Stimulated activated CD8-positive, alpha-beta memory T cell treated with anti-CD3 and anti-CD28 coated beads, Interleukin-7, amount 100 ng/mL, for 24 hours (primary cell): Measurements from ENCODE around the gene DDIAS.
"Not testable (repeated sequence)": the region's sequence is repeated elsewhere in the genome, so short reads cannot be mapped to it uniquely, and the experiment has no call there.

Experiments used
- DNase-seq: peaks from one replicate; pipeline ENCODE4 v3.0.0-alpha.2; 2020; ENCODE audit warnings: low read depth

DDIAS gene

DNA sequence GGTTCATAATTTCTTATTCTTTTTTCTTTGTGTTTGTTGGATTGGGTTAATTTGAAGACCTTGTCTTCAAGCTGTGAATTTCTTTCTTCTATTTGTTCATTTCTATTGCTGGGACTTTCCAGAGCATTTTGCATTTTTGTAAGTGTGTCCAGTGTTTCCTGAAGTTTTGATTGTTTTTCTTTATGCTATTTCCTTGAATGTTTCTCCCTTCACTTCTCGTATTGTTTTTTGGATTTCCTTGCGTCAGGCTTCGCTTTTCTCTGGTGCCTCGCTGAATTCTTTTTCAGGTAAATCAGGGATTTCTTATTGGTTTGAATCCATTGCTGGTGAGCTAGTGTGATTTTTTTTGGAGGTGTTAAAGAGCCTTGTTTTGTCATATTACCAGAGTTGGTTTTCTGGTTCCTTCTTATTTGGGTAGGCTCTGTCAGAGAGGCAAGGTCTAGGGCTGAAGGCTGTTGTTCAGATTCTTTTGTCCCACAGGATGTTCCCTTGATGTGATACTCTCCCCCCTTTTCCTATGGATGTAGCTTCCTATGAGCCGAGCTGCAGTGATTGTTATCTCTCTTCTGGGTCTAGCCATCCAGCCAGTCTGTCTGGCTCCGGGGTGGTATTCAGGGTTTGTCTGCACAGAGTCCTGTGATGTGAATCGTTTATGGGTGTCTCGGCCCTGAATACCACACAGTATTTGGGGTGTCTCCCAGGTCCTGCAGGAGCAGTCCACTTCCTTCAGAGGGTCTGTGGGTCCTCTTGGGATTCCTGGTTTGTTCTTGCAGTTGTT lies 21.0 kb downstream of the DDIAS start:
- DNase-seq, result not testable (repeated sequence)

- DNase-seq, result no peak
Measured at GRCh38 chr11:82924522-82925224, 23.1 kb downstream of the DDIAS start.

DNA sequence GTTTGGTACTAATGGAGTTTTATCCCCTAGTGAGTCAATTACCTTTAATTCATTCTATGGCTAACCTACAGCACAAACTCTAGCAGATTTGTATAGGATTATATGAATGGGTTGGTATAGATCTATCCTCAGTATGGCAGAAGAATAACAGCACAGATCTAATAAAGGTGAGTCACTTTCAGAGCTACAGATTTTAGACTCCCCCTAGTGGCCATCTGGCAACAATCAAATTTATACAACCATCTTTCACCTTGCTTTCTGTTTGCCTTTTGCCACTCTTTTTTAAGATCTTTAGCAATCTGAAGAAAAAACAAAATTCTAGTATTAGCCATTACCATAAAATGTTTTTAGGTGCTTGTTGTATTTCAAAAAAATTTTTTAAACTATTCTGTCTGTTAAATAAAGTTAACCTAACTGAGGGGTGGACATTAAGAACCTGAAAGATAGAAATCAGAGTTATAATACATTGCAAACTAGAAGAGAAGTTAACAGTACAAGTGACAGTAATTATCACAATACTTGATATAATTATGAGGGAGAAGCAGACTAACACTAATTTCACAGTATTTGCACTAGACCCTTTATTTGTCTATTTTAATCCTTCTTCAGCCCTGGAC lies 25.8 kb downstream of the DDIAS start:
- DNase-seq, result no peak

DNA sequence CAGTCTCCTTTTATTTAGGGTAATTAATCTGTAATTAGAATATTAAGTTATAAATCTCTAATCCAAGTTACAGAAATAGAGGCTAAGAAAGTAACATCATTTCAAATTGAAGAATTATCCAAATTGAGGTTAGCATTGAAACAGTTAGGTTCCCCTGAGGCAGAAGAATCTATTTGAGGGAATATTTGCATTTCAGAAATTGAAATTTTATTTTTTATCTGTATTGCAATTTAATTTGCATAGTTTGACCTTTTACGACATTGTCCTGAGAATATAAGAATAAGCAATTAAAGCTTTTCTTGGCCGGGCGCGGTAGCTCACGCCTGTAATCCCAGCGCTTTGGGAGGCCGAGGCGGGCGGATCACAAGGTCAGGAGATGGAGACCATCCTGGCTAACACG lies 27.6 kb downstream of the DDIAS start:
- DNase-seq, result no peak

DNA sequence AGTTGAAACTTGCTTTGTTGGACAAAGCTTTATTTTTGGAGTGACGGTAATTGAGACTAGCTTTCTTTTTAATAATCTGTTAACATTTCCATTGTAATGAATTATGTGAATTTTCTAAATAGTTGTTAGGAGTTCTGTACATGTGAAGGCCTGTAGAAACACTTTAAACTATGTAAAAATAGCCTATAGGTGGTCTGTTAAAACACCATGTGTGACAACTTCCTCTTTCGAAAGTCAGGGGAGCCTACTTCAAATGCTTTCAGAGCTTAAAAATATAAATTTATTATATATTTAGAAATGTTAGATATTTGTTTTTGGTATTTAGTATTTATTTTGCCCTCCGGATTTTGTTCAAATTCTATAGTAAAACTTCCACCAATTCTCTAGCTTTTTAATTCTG lies 28.7 kb downstream of the DDIAS start:
- DNase-seq, result no peak

GRCh38 chr11:82930734-82931133 lies 29.2 kb downstream of the DDIAS start:
- no peak for DNase-seq

- no peak for DNase-seq
Measured at GRCh38 chr11:82932564-82932963, 31.0 kb downstream of the DDIAS start.

DNA sequence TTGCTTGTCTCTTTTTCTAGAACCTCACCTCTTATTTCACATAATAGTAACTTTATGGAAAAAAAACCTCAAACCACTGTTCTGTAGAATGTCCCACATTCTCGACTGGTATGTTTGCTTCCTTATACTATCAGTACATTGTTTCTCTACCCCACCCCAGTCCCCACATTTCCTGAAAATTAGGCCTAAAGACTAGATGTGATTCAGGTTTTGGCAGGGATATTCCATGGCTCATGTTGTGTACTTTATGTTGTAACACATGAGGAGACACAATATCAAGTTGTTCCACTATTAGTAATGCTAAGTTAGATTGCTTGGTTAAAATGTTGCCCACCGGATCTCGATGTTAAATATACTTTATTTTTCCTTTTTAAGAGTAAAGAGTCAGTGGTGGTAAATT lies 34.7 kb downstream of the DDIAS start:
- DNase-seq, result no peak

DNA sequence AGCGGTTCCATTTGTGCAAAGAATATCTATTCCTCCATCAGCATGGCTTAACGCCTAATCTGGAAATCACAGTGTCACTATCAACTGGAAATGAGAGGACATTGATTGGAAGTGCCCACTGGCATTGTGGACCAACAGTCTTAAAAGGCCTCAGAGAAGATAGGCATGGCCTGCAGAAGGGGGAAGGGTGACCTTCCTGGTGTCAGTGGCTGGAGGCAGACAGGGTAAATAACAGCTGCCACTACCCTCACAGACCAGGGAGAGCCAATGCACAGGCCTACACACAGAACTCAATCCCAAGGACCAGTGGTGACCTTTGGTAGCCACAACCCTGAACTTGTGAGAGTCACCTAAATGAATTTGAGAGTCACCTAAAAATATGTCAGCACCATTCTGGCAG lies 36.0 kb downstream of the DDIAS start:
- no peak for DNase-seq

- no peak for DNase-seq
Measured at GRCh38 chr11:82939456-82939855, 37.9 kb downstream of the DDIAS start.

DNA sequence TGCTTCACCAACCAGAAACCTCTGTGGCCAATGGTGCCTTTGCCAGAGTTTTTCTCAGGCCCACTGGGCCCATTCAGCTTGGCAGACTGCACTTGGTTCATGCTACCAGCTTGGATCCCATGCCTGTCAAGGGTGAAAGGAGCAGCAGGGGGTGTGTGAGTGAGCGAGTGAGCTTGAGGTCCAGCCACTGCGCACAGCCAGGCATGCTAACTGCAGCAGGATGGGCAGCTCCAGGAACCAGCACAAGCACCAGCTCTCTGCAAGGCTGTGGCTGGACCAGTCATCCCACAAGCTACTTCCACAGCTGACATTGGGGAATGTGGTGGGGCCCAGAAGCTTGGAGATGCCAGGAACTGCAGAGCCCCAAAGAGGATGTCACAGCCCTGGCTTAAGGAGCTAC lies 40.8 kb downstream of the DDIAS start:
- DNase-seq, result no peak

DNA sequence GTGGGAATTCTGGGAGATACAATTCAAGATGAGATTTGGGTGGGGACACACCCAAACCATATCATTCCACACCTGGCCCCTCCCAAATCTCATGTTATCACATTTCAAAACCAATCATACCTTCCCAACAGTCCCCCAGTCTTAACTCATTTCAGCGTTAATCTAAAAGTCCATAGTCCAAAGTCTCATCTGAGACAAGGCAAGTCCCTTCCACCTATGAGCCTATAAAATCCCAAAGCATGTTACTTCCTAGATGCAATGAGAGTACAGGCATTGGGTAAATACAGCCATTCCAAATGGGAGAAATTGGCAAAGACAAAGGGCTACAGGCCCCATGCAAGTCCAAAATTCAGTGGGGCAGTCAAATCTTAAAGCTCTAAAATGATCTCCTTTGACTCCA lies 41.9 kb downstream of the DDIAS start:
- not testable (repeated sequence) for DNase-seq

GRCh38 chr11:82944198-82944597 lies 42.7 kb downstream of the DDIAS start:
- DNase-seq, result no peak

GRCh38 chr11:82945041-82945440 lies 43.5 kb downstream of the DDIAS start:
- not testable (repeated sequence) for DNase-seq

DNA sequence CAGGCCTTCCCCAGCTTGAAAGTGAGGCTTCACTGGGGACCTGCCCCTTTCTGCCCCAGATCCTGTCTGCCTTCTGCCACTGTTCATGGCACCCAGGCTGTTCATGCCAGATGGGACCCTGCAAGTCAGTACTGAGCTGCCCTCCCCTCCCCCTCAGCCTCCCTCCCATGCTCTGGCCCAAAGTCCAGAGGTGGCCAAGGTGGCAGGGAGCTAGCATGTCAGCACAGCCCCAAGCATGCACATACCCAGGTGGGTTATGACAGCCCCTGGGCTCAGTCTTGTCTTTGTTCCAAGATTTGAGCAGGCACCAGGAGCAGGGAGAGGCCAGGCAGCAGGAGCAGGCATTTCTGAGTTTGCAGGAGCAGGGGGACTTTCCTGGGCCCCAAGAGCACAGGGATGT lies 44.1 kb downstream of the DDIAS start:
- no peak for DNase-seq

DNA sequence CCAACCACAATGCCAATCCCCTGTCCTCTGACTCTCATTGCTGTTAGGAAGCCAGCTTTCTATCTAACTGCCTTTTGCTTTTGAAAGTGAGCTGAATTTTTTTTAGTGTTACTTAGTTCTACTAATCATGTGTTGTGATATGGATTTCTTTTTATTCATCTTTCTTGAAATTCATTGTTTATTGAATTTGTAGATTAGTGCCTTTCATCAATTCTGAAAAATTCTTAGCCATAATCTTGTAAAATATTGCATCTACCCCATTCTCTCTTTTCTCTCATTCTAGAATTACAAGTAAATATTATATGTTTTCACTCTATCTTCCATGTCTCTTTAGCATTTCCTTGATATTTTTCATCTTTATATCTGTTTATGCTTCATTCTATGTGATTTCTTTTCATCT lies 47.8 kb downstream of the DDIAS start:
- DNase-seq, result no peak

DNA sequence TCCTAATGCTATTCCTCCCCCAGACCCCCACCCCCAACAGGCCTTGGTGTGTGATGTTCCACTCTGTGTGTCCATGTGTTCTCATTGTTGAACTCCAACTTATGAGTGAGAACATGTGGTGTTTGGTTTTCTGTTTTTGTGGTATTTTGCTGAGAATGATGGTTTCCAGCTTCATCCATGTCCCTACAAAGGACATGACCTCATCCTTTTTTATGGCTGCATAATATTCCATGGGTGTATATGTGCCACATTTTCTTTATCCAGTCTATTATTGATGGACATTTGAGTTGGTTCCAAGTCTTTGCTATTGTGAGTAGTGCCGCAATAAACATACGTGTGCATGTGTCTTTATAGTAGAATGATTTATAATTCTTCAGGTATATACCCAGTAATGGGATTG lies 49.0 kb downstream of the DDIAS start:
- DNase-seq, result not testable (repeated sequence)

GRCh38 chr11:82955736-82956453 lies 54.4 kb downstream of the DDIAS start:
- peak; percentile 21 for DNase-seq

DNA sequence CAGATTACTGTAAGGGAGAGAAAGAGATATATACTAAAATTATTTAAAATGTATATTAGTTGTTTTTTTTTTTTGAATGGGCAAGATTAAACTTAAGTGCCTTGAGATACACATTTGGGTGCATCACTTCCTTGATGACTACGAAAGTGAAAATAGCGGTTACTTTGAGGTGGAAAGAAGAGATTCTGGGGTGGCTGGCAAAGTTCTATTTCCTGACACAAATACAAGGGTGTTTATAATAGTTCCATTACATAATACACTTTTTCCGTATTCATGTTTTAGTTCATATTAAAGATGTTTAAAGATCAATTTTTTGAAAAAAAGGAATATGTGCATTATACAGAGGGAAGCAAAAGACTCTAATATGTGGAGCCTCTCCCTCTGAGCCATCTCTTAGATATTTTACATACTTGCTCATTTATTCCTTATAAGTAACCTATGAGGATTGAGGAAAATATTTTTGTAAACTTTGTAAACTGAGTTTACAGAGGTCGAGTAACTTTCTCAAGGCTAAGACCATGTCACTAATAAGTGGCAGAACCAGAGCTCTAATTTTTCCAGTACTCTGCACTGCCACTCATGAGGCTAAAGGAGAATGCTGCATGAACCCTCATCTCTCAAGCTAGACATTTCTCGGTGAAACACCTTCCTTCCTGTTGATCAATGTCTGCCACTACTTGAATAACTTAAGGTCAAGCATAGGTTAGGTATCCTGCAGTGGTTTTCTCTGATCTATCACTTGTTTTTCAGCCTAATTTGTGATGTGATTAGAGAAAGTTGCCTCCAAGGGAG lies 58.6 kb downstream of the DDIAS start:
- no peak for DNase-seq

- DNase-seq, result no peak
Measured at GRCh38 chr11:82960779-82961143, 59.2 kb downstream of the DDIAS start.

DNA sequence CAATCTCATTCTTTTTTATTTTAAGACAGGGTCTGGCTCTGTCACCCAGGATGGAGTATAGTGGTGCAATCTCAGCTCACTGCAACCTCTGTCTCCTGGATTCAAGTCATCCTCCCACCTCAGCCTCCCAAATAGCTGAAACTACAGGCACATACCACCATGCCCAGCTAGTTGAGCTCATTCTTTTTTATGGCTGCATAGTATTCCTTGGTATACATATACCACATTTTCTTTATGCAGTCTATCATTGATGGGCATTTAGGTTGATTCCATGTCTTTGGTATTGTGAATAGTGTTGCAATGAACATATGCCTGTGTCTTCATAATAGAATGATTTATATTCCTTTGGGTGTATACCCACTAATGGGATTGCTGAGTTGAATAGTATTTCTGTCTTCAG lies 60.5 kb downstream of the DDIAS start:
- DNase-seq, result not testable (repeated sequence)

DNA sequence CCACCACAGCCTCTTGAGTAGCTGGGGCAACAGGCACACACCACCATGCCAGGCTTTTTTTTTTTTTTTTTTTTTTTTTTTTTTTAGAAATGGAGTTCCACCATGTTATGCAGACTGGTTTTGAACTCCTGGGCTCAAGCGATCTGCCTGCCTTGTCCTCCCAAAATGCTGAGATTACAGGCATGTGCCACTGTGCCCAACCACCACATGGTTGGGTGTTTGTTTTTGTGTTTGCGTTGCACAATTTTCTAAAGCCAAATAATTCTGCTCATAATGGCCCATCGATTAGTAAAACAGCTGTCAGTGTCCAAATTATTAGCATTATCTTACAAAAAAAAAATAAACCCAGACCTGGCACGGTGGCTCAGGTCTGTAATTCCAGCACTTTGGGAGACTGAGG lies 65.8 kb downstream of the DDIAS start:
- DNase-seq, result no peak
